NCI-H2081 (cell line): ENCODE data around the gene CHST9.
"Not testable (repeated sequence)": the region's sequence is repeated elsewhere in the genome, so short reads cannot be mapped to it uniquely, and the experiment has no call there.

Experiments used
- DNase-seq, 2 experiments: peaks; one replicate each; lab custom pipeline; 2025; lab: John Stamatoyannopoulos, UW

The CHST9 gene

DNA sequence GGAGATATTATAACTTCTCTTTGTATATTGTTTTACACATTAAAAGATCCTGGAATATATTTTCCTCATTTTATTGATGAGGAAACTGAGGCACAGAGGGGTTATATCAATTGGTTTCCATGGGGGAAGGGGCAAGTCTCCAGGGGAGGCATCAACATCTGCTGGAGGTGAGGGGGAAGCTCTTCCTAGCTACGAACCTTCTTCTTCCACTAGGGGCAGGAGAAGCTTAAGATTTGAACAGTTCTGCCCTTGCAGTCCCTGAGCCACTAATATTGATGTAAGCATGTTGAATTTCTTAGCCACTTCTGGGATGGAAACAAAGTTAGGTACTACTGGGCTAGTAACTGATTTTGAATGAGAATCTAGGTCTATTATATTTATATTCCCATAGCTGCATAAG, 179.5 kb downstream of the CHST9 start:
- peak in 1 of 2 experiments; percentile 21 for DNase-seq

DNA sequence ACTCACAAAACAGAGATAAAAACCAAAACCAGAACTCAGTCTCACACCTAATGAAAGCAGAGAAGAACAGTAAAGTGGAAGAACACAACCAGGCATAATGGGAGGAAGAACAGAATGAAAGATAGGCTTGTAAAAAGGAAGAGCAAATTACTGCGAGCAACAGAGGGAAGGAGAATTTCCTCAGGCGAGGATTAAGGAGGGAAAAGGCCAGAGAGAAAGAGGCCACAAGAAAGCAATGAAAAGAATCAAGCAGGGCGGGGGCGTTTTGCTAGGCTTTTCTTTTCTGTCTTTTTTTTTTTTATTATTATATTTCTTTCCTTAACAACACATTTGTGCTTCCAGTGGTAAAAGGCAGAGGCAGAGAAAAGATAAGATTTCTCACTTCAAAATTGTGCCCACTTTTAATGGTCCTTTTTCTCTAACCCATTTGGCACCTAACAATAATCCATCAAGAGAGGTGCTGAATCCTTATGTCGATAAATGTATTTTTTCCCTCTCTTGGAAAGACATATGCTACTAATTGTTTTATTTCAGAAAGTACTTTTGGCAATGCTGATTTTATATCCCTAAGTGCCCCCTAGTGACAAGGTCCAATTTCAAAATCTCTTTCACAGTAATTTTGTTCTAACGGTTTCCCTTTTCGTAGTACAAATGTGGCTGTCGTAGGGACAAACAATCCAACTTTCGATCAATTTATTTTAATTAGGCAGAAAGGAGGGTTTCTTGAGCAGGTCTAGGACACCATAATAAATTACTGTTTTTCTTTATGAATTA, 180.9 kb downstream of the CHST9 start:
- peak; percentile 8 to 20 for DNase-seq

DNA sequence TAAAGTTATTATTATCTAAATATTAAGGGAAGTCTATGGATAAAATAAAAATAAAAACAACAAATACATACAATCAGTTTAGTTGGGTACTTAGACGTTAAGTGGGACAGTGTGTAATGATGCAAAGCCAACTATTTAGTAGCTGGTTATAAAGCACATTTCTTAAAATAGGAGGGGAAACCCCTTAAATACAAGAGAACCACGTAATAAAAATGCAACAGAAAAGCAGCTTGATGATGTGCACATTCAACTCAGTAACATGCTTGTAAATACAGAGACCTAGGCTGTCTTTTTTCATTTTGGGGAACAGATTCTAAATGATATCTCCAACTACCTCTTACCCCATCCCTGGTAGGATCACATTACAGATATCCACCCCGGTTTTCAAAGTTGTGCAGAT, 185.3 kb downstream of the CHST9 start:
- no peak for DNase-seq

DNA sequence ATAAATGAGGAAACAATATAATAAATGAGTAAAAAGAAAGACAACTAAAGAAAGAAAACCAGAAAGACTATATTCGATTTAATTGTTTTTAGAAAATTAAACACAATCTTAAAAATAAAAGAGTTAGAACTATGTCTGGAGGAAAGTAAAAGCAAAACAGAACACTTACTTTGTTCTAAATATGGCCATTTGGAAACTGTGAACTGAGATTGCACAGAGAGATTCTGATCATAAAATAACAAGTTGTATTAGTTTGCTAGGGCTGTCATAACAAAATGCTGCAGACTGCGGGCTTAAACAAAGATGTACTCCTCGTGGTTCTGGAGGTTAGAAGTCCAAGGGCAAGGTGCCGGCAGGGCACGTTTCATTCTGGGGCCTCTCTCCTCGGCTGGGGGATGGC, 191.5 kb downstream of the CHST9 start:
- no peak for DNase-seq

DNA sequence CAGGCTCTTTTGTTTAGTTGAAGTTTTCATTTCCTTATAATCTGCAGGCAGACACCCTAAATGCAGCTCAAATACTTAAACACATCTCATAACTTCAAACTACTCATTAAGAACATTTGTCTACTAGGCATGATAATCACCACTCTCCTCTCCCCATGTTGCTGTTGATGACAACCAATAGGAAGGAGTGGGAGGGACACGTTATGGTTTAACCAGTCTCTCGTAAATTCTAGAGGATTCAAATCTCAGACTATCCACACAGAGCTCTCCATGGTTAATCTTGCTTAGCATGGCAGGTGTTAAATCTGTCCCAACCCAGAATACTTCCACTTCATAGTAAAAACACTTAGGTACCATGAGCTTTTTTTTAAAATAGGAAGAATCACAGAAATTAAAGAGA, 192.2 kb downstream of the CHST9 start:
- DNase-seq: peak in 1 of 2 experiments; percentile 7

DNA sequence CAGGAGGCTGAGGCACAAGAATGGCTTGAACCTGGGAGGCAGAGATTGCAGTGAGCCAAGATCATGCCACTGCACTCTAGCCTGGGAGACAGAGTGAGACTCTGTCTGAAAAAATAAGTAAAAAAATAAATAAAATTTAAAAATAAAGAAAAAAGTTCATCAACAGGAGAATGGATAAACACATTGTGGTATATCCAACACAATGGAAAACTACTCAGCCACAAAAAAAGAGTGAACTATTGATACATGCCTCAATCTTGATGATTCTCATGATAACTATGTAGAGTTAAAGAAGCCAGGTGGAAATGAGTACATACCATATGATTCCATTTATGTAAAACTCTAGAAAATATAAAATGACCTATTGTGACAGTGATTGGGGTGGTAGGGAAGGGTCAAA, 195.3 kb downstream of the CHST9 start:
- no peak for DNase-seq

DNA sequence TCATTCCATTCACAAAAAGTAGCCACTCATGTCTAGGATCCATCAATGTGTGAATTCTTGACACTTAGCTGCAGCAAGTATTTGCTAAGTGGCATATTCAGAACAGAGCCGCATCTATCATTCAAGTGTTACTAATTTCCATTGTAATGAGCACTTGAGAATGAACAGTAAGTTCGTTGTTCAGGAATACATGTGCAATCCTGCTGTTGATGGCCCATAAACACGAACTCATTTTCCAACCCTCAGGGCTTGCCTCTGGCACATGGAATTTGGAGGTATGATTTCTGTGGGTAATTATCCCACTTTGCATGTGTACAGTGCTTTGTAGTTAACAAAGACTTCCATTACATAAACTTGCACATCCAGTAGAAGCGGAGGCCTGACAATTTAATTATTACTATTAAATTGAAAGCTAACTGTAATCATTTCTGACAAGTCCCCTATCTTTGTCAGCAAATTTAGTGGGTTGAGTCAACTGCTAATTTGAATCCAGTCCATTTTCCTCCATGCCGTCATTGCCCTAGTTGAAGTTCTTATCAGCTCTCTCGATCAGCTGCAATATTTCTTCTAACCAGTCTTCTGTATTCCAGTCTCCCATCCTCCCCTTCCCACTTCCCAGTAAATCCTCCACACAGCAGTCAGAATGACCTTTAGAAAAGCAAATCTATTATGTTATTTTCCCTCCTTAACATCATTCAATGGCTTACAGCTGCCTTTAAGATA, 203.6 kb downstream of the CHST9 start:
- DNase-seq: peak; percentile 68 to 81

DNA sequence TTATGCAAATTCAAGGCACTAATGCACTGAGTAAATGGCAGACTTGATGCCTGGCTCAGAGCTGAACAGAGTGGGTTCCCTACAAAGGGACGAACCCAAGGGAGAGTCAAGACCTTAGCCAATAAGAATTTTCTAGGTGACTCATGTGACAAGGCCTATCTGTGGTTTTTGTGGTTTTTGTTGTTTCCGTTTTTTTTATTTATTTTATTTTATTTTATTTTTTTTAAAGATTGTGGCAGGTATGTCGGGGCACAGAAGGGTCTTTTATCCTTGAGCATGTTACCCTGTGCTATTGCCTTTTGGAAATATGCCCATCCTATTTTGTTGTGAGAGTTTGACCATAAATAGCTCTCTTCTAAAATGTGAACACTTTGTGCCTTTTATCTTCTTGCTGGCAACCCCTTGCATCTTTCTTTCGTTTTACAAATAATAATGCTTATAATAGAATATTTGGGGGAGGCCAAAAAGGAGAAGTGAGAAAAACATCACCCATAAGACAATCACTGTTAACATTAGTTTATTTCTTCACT, 206.2 kb downstream of the CHST9 start:
- no peak for DNase-seq

DNA sequence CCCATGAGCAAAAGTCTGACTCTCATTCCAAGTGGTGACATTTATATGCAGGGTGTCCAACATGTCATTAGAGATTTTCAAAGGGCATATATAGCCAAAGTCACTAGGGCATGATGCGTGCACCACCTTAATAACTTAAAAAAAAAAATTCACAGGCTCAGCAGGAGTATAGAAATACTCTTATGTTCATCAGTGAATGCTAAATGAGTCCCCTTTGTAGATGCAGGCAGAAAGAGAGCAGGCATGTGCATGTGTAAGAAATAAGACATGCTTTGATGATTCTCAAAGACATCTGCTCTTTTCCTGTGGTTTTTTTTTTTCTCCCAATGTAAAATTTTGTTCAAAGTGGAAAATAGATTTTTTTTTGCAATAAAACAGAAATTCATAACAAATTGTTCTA, 207.3 kb downstream of the CHST9 start:
- DNase-seq: no peak

DNA sequence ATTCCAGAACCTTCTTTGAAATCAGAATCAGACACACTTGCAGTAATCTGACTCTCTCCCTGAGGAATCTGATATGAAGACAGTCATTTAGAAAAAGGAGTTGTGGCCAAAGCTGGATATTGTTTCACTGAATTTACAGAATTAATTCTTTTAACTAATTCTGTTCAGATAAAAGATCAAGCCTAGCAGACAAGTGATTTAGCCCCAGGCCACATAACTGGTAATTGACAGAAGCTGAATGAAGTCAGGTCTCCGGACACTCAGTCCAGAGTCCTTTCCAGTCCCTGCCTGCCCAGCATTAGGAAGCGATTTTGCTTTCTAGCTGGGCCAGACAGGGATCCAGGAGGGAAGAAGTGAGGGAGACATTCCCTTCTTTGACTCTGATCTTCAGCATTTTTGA, 208.9 kb downstream of the CHST9 start:
- DNase-seq: no peak

DNA sequence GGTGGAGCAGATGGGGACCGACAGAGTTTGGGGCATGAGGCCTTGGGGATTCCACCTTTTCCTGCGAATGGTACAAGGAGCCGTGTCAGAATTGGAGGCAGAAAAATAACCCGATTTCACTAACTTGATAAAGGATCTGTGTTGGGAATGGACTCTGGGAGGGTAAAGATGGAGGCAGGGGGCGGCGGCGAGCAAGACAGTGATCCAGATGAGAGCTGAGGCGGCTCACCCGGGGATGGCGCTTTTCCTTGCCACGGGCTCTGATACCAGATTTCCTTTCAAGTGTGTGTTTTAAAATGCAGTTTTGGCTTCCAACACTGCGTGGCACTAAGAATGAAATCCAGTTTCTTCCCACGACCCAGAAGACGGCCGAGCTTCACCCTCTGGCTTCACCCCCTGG, 212.6 kb downstream of the CHST9 start:
- DNase-seq: not testable (repeated sequence)

DNA sequence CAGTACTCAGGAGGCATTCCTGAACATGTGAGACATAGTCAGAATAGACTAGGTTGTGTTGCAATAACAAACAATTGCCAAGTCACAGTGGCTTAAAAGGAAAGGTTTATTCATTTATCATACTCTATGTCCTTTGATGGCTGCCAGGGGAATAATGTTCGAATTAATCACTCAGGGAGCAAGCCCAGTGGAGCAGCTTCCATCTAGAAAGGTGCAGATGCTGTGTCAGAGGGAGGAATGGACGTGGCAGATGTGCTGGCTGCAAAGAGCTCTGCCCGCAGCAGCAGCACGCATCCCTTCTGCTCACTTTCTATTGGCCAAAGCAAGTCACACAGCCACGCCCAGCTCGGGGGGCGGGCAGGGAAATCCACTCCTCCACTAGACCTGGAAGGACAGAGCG, 213.7 kb downstream of the CHST9 start:
- DNase-seq: no peak

DNA sequence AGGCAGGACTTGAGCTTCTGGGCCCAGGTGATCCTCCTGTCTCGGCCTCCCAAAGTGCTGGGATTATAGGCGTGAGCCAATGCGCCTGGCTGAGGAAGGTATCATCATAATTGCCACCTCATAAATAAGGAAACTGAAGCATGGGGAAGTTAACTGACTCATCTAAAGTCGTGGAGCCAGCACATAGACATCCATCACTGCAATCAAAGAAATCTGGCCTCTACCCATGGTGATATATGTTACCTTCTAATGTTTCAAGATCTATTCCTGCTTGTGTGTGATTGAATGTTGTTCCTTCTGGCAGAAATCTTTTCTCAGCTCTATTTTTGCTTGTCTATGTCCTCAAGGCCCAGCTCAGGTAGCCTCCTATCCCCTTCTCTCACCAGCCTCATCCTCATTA, 214.5 kb downstream of the CHST9 start:
- no peak for DNase-seq

DNA sequence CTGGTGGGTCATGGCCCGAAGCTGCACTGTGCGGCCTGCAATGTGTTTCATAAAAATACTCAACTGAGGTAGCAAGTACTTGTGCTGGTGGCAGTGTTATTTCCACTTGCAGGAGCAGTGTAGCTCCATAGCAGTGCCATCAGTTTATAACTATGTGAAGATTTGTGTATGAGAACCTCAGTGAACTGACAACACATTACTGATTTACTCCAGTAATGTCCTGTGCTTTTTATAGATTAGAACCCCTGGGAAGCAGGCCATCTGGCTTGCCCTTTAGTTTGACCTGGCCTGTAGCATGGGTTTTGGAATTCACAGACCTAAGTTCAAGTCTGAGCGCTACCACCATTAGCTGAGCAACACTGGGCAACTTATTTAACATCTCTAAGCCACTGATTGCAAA, 219.9 kb downstream of the CHST9 start:
- no peak for DNase-seq

DNA sequence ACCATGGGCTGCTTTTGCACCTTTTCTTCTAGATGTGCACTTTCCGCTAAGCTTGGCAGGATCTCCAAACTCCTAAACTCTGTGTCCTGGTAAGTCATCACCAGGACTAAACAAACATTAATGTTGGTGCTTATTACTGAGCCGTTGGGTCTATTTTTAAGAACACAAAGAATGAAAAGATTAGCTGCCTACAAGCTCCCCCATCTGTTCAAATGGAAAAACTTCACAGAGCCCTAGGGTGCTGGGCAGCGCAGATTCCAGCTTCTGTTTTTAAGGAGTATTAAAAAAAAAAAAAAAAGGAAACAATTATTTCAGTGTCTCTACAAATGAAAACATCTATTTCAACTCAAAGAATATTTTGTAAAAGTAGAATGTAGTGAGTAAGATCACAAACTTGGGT, 221.8 kb downstream of the CHST9 start:
- DNase-seq: peak in 1 of 2 experiments; percentile 30

DNA sequence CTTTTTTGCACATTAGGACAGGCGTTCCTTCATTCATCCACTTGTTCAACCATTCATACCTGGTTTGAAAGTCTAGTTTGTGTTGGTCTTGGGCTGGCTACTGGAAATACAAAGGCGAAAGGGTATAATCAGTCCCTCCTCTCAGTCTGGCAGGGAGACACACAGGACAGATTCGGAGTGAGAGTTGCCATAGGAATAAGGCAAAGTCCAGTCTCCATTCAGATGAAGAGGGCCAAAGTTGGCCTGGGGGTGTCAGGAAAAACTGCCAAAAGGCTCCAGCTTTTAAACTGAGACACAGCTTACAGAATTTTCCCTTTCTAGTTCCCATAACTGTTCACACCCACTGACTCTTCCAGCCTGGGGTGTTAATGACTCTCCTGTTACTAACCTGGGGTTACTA, 223.3 kb downstream of the CHST9 start:
- DNase-seq: no peak

DNA sequence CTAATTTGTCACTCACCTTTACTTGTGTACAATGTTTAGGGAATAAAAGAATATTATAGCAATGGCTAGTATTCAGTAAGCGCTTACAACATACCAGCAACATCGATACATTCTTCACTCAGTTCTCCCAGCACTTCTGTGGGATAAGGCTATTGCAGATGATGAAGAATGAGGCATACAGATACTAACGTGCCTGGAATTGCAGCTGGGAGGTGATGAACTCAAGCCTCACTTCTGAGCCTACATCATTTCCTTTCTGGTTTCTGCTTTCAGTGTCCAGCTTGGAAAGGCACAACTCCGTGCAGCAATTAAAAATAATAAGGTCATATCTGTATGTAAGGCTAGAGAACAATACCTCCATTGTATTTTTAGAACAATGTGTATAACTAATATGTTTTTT, 224.2 kb downstream of the CHST9 start:
- no peak for DNase-seq

DNA sequence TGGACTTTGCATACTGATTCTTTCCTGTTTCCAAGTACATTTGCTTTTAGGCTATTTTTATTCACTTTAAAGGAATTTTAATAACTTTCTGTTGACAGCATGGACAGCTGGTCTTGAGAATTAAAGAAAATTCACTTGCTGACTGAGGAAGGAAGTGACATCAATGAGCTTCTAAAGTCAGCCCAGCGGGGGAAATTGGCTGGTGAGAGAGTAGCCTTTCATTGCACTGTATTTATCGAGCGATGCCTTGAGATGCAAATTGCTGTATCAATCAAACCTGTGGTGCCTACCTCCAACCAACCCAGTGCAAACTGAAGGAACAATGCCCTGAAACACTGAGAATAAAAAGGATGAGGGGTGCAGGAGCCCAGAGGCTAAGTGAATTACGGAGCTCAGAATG, 228.2 kb downstream of the CHST9 start:
- DNase-seq: peak; percentile 36 to 75

DNA sequence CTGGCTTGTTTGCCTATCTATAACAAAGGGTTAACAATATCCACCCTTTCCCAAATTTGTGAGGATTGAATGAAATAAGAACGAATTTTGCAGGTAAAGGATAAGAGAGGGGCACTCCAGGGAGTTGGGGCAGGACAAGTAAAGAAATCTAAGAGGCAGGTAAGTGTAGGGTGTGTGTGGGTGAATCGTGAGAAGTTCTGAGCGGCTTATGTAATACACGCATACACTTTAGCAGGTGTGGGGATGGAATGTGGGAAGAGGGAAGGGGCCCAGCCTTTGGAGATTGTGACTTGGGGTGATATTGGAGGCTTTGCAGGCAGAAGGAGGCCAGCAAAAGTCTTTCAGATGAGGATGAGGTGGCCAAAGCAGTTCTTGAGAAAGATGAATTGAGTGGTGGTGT, 236.4 kb downstream of the CHST9 start:
- no peak for DNase-seq

DNA sequence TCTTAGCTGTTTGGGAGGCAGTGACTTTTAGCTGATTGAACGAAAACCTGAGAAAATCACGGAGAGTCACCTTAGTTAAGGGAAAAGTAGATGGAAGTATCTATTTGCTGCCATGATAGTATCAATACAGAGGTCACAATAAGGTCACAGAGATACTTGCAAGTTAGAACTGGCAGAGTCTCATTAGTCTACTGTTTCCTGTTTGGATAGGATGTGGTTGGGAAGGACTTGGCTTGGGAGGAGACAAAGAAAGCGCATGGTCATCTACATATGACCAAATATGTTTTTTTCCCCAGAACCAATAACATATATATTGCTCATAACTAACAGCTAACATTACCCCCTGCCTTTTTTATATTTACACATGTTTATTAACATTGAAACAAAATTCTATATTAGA, 241.2 kb downstream of the CHST9 start:
- DNase-seq: no peak

DNA sequence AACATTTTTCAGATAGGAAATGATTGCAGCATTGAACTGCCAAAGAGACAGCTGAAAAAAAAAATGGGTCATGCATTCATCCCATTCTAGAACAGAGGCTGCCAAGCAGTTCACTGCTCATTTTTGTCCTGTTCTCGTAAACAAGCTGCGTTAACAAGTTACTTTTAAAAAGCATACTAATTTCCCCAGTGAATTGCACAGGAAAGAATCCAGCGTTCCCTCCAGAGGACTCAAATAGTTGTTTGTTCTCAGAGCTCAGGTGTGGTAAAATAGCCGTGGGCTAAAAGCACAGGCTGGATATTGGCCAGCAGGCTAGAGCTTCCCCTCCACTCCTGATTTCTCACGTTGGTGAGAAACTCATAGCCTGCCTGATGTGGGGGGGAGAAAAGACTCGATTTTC, 243.5 kb downstream of the CHST9 start:
- DNase-seq: peak; percentile 18 to 64

DNA sequence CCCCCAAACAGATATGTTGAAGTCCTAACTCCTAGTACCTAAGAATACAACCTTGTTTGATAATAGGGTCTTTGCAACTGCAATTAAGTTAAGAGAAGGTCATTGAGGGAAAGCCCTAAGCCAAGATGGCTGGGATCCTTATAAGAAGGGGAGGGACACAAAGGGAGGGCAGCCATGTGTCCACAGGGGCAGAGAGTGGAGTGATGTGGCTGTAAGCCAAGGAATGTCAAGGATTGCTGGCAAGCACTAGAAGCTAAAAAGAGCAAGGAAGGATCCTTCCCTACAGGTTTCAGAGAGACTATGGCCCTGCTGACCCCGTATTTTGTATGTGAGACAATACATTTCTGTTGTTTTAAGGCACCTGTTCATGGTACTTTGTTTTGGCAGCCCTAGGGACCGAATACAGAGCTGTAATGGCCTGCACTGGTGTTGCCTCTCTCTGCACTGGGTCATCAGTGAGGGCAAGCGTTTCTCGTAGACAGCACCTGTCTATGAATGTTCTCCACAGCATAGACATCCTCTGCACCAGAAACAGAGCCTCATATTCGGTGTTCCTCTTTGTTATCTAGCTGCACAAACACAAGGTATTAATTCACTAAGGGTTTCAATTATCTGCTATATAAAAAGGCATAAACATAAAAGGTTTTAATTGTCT, 244.2 kb downstream of the CHST9 start:
- DNase-seq: no peak

DNA sequence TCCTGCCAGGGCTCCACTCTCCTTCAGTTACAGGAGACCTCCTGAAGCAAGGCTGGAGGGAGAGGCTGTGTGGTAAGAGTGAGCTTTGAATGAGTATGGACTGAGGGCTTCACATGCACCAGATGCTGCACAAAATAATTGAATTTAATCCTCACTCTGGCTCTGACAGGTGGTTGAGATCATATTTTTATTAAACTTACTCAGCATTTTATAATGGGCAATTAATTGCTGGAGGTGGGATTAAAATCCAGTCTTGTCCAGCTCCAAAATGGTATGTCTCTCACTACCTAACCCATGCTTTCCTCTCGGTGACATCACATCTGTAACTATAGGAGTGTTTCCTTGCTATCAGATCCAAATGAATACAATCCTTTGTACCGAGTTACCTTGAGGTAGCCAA, 253.4 kb downstream of the CHST9 start:
- DNase-seq: no peak
